Left ventricle myocardium inferior (tissue), 1 donor: ENCODE data around the gene CKS1B. TPM values are rescaled to one million over a fixed set of nuclear protein-coding genes. Genes with fewer than 3 reads are reported as not detected.
"Not testable (repeated sequence)": the region's sequence is repeated elsewhere in the genome, so short reads cannot be mapped to it uniquely, and the experiment has no call there.

Experiments
- DNase-seq: peaks from one replicate; pipeline ENCODE4 v3.0.0-alpha.2; 2020
- H3K27ac ChIP-seq: fragments of 200-600 bp; replicated peaks from 2 replicates; pipeline ENCODE4 v1.8.0; 2021
- H3K27me3 ChIP-seq: fragments of 200-600 bp; 2 replicates; pipeline ENCODE4 v1.8.0; 2021; ENCODE audit warnings: low read depth
- H3K36me3 ChIP-seq: fragments of 200-600 bp; 2 replicates; pipeline ENCODE4 v1.8.0; 2021
- H3K4me1 ChIP-seq: fragments of 200-600 bp; 2 replicates; pipeline ENCODE4 v1.8.0; 2021
- H3K4me3 ChIP-seq: fragments of 200-600 bp; 2 replicates; pipeline ENCODE4 v1.8.0; 2021; ENCODE audit warnings: mild to moderate bottlenecking, moderate library complexity
- H3K9me3 ChIP-seq: fragments of 200-600 bp; replicated peaks from 2 replicates; pipeline ENCODE4 v1.8.0; 2021
- CTCF ChIP-seq: fragments of 200-600 bp; IDR thresholded peaks from 2 replicates; pipeline ENCODE4 v1.8.0; 2021; ENCODE audit warnings: antibody characterized with exemption, mild to moderate bottlenecking, borderline replicate concordance
- intact Hi-C: fragments of 100-400 bp; cut with micrococcal nuclease; formaldehyde crosslinking; loops from one replicate; pipeline ENCODE4 v1.11.0; 2022
- total RNA-seq: library from RNA; stranded (reverse); fragmentation: NEBNext Ultra II Directional; extraction: Animal tissue kit (Norgen Biotek cat#: 25700); gene quantifications from one replicate; pipeline ENCODE4 v1.2.1, GENCODE V29; 2021
- donor health status: DM: no; HTN: yes; CAD: no; lungs with severe emphysema.

CKS1B gene
- total RNA-seq, 1 donor from 2014 or later: 17.8 TPM

- DNase-seq: no peak
- H3K9me3 ChIP-seq: no peaks in the 10 kb centered on the region
- intact Hi-C loops: no loop called here
- H3K27ac ChIP-seq: no peak overlapping the region
- H3K4me1 ChIP-seq: peaks cover 17% of the 10 kb centered on the region
- peaks cover 27% of the 10 kb centered on the region for H3K36me3 ChIP-seq
- no peak for TF ChIP-seq CTCF
- H3K4me3 ChIP-seq: no peak overlapping the region
- H3K27me3 ChIP-seq: no peaks in the 10 kb centered on the region
These were observed 19.7 kb downstream of the CKS1B start for GRCh38 chr1:154994269-154994587.

GRCh38 chr1:154994591-154994990 lies 20.1 kb downstream of the CKS1B start:
- Histone ChIP-seq H3K4me3 (no peak overlapping the region), H3K36me3 (peaks cover 24% of the 10 kb centered on the region), H3K27ac (no peak overlapping the region), H3K9me3 (no peaks in the 10 kb centered on the region), H3K27me3 (no peaks in the 10 kb centered on the region), H3K4me1 (peaks cover 17% of the 10 kb centered on the region)
- no peak for TF ChIP-seq CTCF
- intact Hi-C loops: no loop called here
- no peak for DNase-seq

GRCh38 chr1:154995301-154995983 lies 21.0 kb downstream of the CKS1B start:
- peaks cover 23% of the 10 kb centered on the region for H3K4me1 ChIP-seq
- intact Hi-C loops, H3K27ac ChIP-seq, DNase-seq, H3K9me3 ChIP-seq, H3K4me3 ChIP-seq, H3K27me3 ChIP-seq: not testable (repeated sequence)
- peak; percentile 51 for TF ChIP-seq CTCF
- peaks cover 16% of the 10 kb centered on the region for H3K36me3 ChIP-seq

- intact Hi-C loops: no loop called here
These were observed 22.7 kb downstream of the CKS1B start for GRCh38 chr1:154996966-154997701.

GRCh38 chr1:154998201-154998780 lies 23.8 kb downstream of the CKS1B start:
- no peaks in the 10 kb centered on the region for H3K27me3 ChIP-seq
- H3K36me3 ChIP-seq: no peaks in the 10 kb centered on the region
- no peak for TF ChIP-seq CTCF
- intact Hi-C loops: no loop called here
- H3K9me3 ChIP-seq: no peaks in the 10 kb centered on the region
- no peak overlapping the region for H3K4me3 ChIP-seq
- peaks cover 41% of the 10 kb centered on the region for H3K4me1 ChIP-seq
- no peak overlapping the region for H3K27ac ChIP-seq
- no peak for DNase-seq

More at GRCh38 chr1:154996966-154997701, 22.7 kb downstream of the CKS1B start:
- Histone ChIP-seq H3K27ac (no peak overlapping the region), H3K4me1 (peaks cover 34% of the 10 kb centered on the region), H3K4me3 (no peak overlapping the region), H3K27me3 (no peaks in the 10 kb centered on the region), H3K9me3 (no peaks in the 10 kb centered on the region), H3K36me3 (peaks cover 5% of the 10 kb centered on the region)
- no peak for TF ChIP-seq CTCF
- DNase-seq: no peak
